Hepatocyte (in vitro differentiated cells): ENCODE data around the gene NAPSA. TPM values are rescaled to one million over a fixed set of nuclear protein-coding genes. Genes with fewer than 3 reads are reported as not detected.

Source experiments
- DNase-seq: peaks from one replicate; pipeline ENCODE4 v3.0.0-alpha.2; 2016; ENCODE audit warnings: low spot score
- H2AFZ ChIP-seq: fragments of 200-600 bp; sonication (generic); 2 replicates; pipeline ENCODE4 v1.6.0; 2016; ENCODE audit warnings: antibody characterized with exemption, mild to moderate bottlenecking
- H3K27ac ChIP-seq: fragments of 200-600 bp; sonication (generic); 2 replicates; pipeline ENCODE4 v1.5.1; 2016; ENCODE audit warnings: mild to moderate bottlenecking
- H3K27me3 ChIP-seq: fragments of 200-600 bp; sonication (generic); 2 replicates; pipeline ENCODE4 v1.6.1; 2016
- H3K36me3 ChIP-seq: fragments of 200-600 bp; sonication (generic); replicated peaks from 2 replicates; pipeline ENCODE4 v1.5.1; 2016; ENCODE audit warnings: low read depth; ENCODE audit not compliant: insufficient read depth
- H3K4me1 ChIP-seq: fragments of 200-600 bp; sonication (generic); 2 replicates; pipeline ENCODE4 v1.5.1; 2016; ENCODE audit warnings: mild to moderate bottlenecking, moderate library complexity; ENCODE audit not compliant: insufficient read depth
- H3K4me2 ChIP-seq: fragments of 200-600 bp; sonication (generic); 2 replicates; pipeline ENCODE4 v1.6.0; 2016
- H3K4me3 ChIP-seq: fragments of 200-600 bp; sonication (generic); 2 replicates; pipeline ENCODE4 v1.5.1; 2016; ENCODE audit warnings: mild to moderate bottlenecking
- H3K79me2 ChIP-seq: fragments of 200-600 bp; sonication (generic); 2 replicates; pipeline ENCODE4 v1.6.0; 2017; ENCODE audit warnings: mild to moderate bottlenecking
- H3K9me2 ChIP-seq: fragments of 200-600 bp; sonication (generic); replicated peaks from 2 replicates; pipeline ENCODE4 v1.6.0; 2017; ENCODE audit warnings: mild to moderate bottlenecking; ENCODE audit not compliant: insufficient read depth
- H3K9me3 ChIP-seq: fragments of 200-600 bp; sonication (generic); 2 replicates; pipeline ENCODE4 v1.5.1; 2016; ENCODE audit warnings: low read depth, mild to moderate bottlenecking
- H4K20me1 ChIP-seq: fragments of 200-600 bp; sonication (generic); 2 replicates; pipeline ENCODE4 v1.6.0; 2016; ENCODE audit warnings: mild to moderate bottlenecking; ENCODE audit not compliant: insufficient read depth, poor library complexity, severe bottlenecking
- CTCF ChIP-seq: fragments of 200-600 bp; sonication (generic); IDR thresholded peaks from 2 replicates; pipeline ENCODE4 v1.5.1; 2016; ENCODE audit warnings: antibody characterized with exemption, mild to moderate bottlenecking; ENCODE audit not compliant: poor library complexity
- EZH2 ChIP-seq: fragments of 200-600 bp; sonication (generic); IDR thresholded peaks from 2 replicates; pipeline ENCODE4 v1.6.1; 2016; ENCODE audit warnings: antibody characterized with exemption, mild to moderate bottlenecking, borderline replicate concordance
- EZH2phosphoT487 ChIP-seq: fragments of 200-600 bp; sonication (generic); IDR thresholded peaks from one replicate; pipeline ENCODE4 v1.6.1; 2018; ENCODE audit warnings: antibody characterized with exemption, mild to moderate bottlenecking, low read depth, moderate library complexity; ENCODE audit not compliant: unreplicated experiment, severe bottlenecking
- WGBS: methylation state at CpG from one replicate; pipeline ENCODE4 v1.1.6; 2016; ENCODE audit warnings: low lambda C conversion rate; ENCODE audit errors: missing lambda C conversion rate; 5-methylcytosine and 5-hydroxymethylcytosine counted together
- polyA plus RNA-seq: library from polyadenylated mRNA; unstranded; fragments of >200 nt; fragmentation: Nextera tagmentation; extraction: Ambion mirVana; gene quantifications from 2 replicates; pipeline ENCODE4 v1.2.1, GENCODE V29; 2016
- total RNA-seq: library from RNA; depleted of rRNA; stranded (reverse); fragments of >200 nt; gene quantifications from 2 replicates; pipeline ENCODE4 v1.2.3, GENCODE V29; 2014

Gene NAPSA
- total and polyA plus RNA-seq, 2 experiments from 2014 or later = 2.7 to 7.3 TPM

GRCh38 chr19:50380137-50380536 is 14.7 kb upstream of the NAPSA start:
- no peak overlapping the region for H3K27ac ChIP-seq
- H3K4me3 ChIP-seq = no peak overlapping the region
- H3K9me3 ChIP-seq = no peaks in the 10 kb centered on the region
- H3K27me3 ChIP-seq = no peaks in the 10 kb centered on the region
- H3K36me3 ChIP-seq = no peaks in the 10 kb centered on the region
- no peak overlapping the region for H3K4me2 ChIP-seq
- H3K9me2 ChIP-seq = no peaks in the 10 kb centered on the region
- no peak overlapping the region for H2AFZ ChIP-seq
- H4K20me1 ChIP-seq = peaks cover 8% of the 10 kb centered on the region
- DNase-seq = no peak
- H3K4me1 ChIP-seq = peaks cover 5% of the 10 kb centered on the region
- peaks cover 2% of the 10 kb centered on the region for H3K79me2 ChIP-seq
- WGBS = 96% methylated on average over 11 of the region's 11 CpGs
- TF ChIP-seq EZH2phosphoT487 (no peak), CTCF (no peak), EZH2 (no peak)

GRCh38 chr19:50379602-50380001 is 14.2 kb upstream of the NAPSA start:
- Histone ChIP-seq H4K20me1 (peaks cover 8% of the 10 kb centered on the region), H3K9me3 (no peaks in the 10 kb centered on the region), H3K9me2 (no peaks in the 10 kb centered on the region), H3K36me3 (no peaks in the 10 kb centered on the region), H3K4me3 (no peak overlapping the region), H3K4me1 (peaks cover under 1% of the 10 kb centered on the region), H2AFZ (no peak overlapping the region), H3K4me2 (no peak overlapping the region), H3K79me2 (no peaks in the 10 kb centered on the region), H3K27ac (no peak overlapping the region), H3K27me3 (no peaks in the 10 kb centered on the region)
- DNase-seq = no peak
- no peak for TF ChIP-seq CTCF
- TF ChIP-seq EZH2 = no peak
- no peak for TF ChIP-seq EZH2phosphoT487
- 96% methylated on average over 10 of the region's 11 CpGs for WGBS

GRCh38 chr19:50378863-50379236 is 13.4 kb upstream of the NAPSA start:
- H3K36me3 ChIP-seq = no peaks in the 10 kb centered on the region
- no peaks in the 10 kb centered on the region for H3K4me1 ChIP-seq
- H4K20me1 ChIP-seq = peaks cover 8% of the 10 kb centered on the region
- TF ChIP-seq EZH2 (no peak), CTCF (no peak), EZH2phosphoT487 (no peak)
- no peaks in the 10 kb centered on the region for H3K79me2 ChIP-seq
- H3K4me3 ChIP-seq = no peak overlapping the region
- WGBS = 97% methylated on average over 10 of the region's 10 CpGs
- no peaks in the 10 kb centered on the region for H3K9me3 ChIP-seq
- H3K27me3 ChIP-seq = no peaks in the 10 kb centered on the region
- no peak overlapping the region for H2AFZ ChIP-seq
- H3K9me2 ChIP-seq = no peaks in the 10 kb centered on the region
- no peak overlapping the region for H3K4me2 ChIP-seq
- H3K27ac ChIP-seq = no peak overlapping the region
- DNase-seq = no peak
